IPS-18c (cell line): ENCODE results near the gene ISOC1.

Source experiments
- H3K4me3 ChIP-seq: 2 replicates; pipeline ENCODE4 v1.7.0; 2013; ENCODE audit warnings: low read depth, mild to moderate bottlenecking, low read length, moderate library complexity; ENCODE audit not compliant: insufficient read depth
- H3K9me3 ChIP-seq: one replicate; pipeline ENCODE4 v1.6.1; 2013; ENCODE audit warnings: mild to moderate bottlenecking, low read length, moderate library complexity; ENCODE audit not compliant: control insufficient read depth, insufficient read depth

Gene ISOC1

GRCh38 chr5:129114539-129115193 lies 20.1 kb downstream of the ISOC1 start:
- no peaks in the 10 kb centered on the region for H3K9me3 ChIP-seq
- no peak overlapping the region for H3K4me3 ChIP-seq

DNA sequence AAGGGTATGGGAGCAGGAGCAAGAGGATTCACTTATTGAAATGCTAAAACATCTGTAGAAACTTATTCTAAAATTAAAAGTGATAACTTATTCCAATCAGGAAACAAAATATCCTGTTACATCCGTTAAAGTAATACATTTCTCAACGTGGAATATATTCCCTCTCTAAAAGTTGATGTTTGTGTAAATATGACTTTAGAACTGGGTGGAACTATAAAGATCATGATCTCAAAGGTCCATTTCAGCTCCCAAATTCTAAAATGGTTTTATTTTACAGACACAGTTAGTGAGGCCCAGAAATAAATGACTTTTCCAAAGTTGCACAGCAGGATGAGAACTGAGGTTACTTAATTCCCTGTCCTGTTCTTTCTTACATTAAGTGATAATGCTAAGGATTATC lies 21.1 kb downstream of the ISOC1 start:
- H3K4me3 ChIP-seq: no peak overlapping the region
- no peaks in the 10 kb centered on the region for H3K9me3 ChIP-seq

DNA sequence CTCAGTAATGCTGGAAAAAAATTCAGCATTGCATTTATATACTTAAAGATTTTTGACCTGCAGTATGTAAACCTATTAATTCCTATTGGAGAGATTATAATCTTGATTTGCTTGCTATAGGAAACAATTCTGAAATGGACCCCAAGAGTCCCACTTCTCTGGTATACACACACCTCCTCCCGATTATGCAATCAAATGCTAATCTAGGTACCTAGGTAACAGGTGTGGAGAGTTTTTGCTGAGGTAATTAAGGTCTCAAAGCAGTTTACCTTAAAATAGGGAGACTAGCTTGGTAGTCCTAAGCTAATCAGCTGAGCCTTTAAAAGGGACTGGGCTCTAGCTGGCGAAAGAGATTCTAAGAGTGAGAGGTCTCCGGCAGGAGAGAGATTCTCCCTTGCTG lies 22.2 kb downstream of the ISOC1 start:
- H3K4me3 ChIP-seq: no peak overlapping the region
- H3K9me3 ChIP-seq: no peaks in the 10 kb centered on the region

- no peak overlapping the region for H3K4me3 ChIP-seq
- no peaks in the 10 kb centered on the region for H3K9me3 ChIP-seq
These were observed 23.9 kb downstream of the ISOC1 start for GRCh38 chr5:129118405-129118804.

GRCh38 chr5:129118826-129119225 lies 24.3 kb downstream of the ISOC1 start:
- no peak overlapping the region for H3K4me3 ChIP-seq
- no peaks in the 10 kb centered on the region for H3K9me3 ChIP-seq

GRCh38 chr5:129120158-129120581 lies 25.6 kb downstream of the ISOC1 start:
- H3K9me3 ChIP-seq: no peaks in the 10 kb centered on the region
- H3K4me3 ChIP-seq: no peak overlapping the region

DNA sequence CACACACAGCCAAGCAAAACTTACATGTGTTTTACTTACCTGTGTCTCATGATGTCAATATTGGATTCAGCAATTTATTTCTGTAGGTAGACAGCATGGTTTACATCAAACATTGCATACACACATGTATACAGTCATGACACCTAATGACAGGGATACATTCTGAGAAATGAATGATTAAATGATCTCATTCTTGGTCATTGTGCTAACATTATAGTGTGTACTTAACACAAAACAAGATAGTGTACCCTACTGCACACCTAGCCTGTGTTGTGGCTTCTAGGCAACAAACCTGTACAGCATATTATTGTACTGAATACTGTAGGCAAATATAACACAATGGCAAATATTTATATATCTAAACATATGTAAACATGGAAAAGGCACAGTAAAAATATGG lies 28.0 kb downstream of the ISOC1 start:
- H3K9me3 ChIP-seq: no peaks in the 10 kb centered on the region
- H3K4me3 ChIP-seq: no peak overlapping the region

DNA sequence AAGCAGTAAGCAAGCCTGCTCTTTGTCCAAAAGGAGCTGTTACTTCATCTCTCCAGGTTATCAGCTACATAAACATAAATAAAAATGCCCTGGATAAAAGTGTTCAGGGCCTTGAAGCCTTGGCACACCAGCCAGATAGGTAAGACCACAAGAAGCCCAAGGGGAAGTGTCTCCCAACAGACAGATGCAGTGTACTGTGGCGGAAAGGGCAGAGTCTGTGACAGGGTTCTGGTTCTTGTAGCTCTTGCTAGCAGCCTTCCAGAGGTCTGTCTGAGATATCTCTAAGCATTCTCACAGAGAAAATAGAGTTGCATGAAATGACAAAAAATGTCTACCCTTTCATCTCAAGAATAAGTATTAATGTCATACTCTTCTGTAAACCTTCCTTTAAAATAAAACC lies 30.1 kb downstream of the ISOC1 start:
- Histone ChIP-seq H3K9me3 (no peaks in the 10 kb centered on the region), H3K4me3 (no peak overlapping the region)

- Histone ChIP-seq H3K9me3 (no peaks in the 10 kb centered on the region), H3K4me3 (no peak overlapping the region)
These were observed 31.3 kb downstream of the ISOC1 start for GRCh38 chr5:129125819-129126218.

DNA sequence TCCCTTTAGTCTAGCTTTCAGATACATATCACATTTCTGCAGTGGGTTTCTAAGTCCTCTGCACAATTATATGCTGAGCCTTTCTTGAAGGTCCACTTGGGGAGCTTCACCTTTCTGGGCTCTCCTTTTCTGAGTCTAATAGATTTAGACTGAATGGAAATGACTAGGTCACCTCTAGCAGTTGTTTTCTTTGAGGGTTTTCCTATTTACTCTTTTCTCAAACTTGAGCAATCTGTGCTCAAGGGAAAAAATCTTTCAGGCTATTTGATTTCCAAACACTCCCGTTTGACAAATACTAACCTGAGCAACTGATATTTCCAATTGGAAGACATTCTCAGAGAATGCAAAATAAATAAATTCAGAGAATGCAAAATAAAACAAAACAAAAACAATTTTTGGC lies 39.0 kb downstream of the ISOC1 start:
- H3K4me3 ChIP-seq: no peak overlapping the region
- H3K9me3 ChIP-seq: no peaks in the 10 kb centered on the region

- Histone ChIP-seq H3K4me3 (no peak overlapping the region), H3K9me3 (no peaks in the 10 kb centered on the region)
These were observed 41.1 kb downstream of the ISOC1 start for GRCh38 chr5:129135633-129136032.

DNA sequence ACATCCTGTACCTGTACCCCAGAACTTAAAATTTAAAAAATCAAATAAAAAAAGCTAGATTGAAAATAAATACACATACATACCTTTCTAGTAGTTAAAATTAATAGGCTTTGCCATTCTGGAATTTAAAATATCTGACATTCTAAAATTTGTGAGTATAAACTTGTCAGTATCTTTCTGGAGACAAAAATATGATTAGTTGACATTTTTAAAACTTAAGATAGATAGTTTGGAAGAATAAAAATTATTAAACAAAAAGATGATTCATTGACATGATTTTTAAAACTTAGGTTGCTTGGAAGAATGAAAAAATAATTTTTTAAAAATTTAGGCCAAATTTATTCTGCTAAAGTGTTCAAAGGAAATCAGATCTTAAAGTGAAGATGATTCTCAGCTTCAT lies 43.1 kb downstream of the ISOC1 start:
- no peak overlapping the region for H3K4me3 ChIP-seq
- H3K9me3 ChIP-seq: no peaks in the 10 kb centered on the region

DNA sequence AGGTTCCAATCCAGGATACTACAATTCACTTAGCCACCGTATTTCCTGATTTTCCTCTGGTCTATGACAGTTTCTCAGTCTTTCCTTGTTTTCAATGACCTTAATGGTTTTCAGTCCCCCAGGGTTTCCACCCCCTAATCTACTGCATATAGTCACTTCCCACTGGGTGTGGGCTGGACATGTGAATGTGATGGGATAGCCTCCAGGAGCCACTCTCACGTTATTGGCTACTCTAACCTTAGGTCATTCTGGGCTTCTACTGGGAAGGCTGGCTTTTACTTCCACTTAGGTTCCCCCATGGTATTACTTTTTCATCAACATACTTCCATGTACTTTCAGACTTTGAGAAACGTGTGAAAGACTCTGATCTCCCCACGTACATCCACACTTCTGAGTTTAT lies 46.5 kb downstream of the ISOC1 start:
- Histone ChIP-seq H3K9me3 (no peaks in the 10 kb centered on the region), H3K4me3 (no peak overlapping the region)

- no peaks in the 10 kb centered on the region for H3K9me3 ChIP-seq
- no peak overlapping the region for H3K4me3 ChIP-seq
These were observed 47.1 kb downstream of the ISOC1 start for GRCh38 chr5:129141696-129142095.

- Histone ChIP-seq H3K4me3 (no peak overlapping the region), H3K9me3 (no peaks in the 10 kb centered on the region)
These were observed 61.3 kb downstream of the ISOC1 start for GRCh38 chr5:129155876-129156275.

DNA sequence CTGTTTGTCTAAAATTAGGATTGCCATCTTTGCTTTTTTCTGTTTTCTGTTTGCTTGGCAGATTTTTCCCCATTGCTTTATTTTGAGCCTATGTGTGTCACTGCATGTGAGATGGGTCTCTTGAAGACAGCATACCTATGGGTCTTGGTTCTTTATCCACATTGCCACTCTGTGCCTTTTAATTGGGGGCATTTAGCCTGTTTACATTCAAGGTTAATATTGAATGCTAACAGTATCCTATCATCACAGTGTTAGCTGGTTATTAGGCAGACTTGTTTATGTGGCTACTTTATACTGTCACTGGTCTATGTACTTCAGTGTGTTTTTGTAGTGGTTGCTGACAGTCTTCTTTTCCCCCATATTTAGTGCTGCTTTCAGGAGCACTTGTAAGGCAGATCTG lies 67.3 kb downstream of the ISOC1 start:
- Histone ChIP-seq H3K9me3 (no peaks in the 10 kb centered on the region), H3K4me3 (no peak overlapping the region)
